GM06990 (cell line): Measurements from ENCODE around the gene WDFY4.

Experiments used
- DNase-seq: peaks from one replicate; pipeline ENCODE4 v3.0.0-alpha.2; 2011; ENCODE audit not compliant: insufficient read length; ENCODE audit errors: extremely low read depth
- H3K27me3 ChIP-seq: replicated peaks from 2 replicates; pipeline ENCODE4 v1.6.0; 2011; ENCODE audit warnings: low read length; ENCODE audit not compliant: control insufficient read depth, insufficient read depth
- H3K36me3 ChIP-seq: 2 replicates; pipeline ENCODE4 v1.5.1; 2011; ENCODE audit warnings: low read length; ENCODE audit not compliant: control insufficient read depth, insufficient read depth
- H3K4me3 ChIP-seq: replicated peaks from 2 replicates; pipeline ENCODE4 v1.5.1; 2011; ENCODE audit warnings: low read depth, mild to moderate bottlenecking, control low read depth, low read length
- CTCF ChIP-seq: IDR thresholded peaks from 2 replicates; pipeline ENCODE4 v1.5.1; 2011; ENCODE audit warnings: low read length, control low read depth, mild to moderate bottlenecking, inconsistent platforms; ENCODE audit not compliant: insufficient read depth, poor library complexity, severe bottlenecking

The WDFY4 gene

GRCh38 chr10:48973065-48973464 lies 288.4 kb downstream of the WDFY4 start:
- no peak for DNase-seq
- no peaks in the 10 kb centered on the region for H3K27me3 ChIP-seq

GRCh38 chr10:48974510-48975156 lies 290.0 kb downstream of the WDFY4 start:
- Histone ChIP-seq H3K27me3 (no peaks in the 10 kb centered on the region), H3K4me3 (no peak overlapping the region), H3K36me3 (peaks cover 26% of the 10 kb centered on the region)
- no peak for TF ChIP-seq CTCF
- no peak for DNase-seq

More at GRCh38 chr10:48973065-48973464, 288.4 kb downstream of the WDFY4 start:
- Histone ChIP-seq H3K4me3 (no peak overlapping the region), H3K36me3 (peaks cover 35% of the 10 kb centered on the region)
- TF ChIP-seq CTCF, result no peak

- H3K27me3 ChIP-seq, result no peaks in the 10 kb centered on the region
- TF ChIP-seq CTCF, result peak; percentile 37
- peaks cover 25% of the 10 kb centered on the region for H3K36me3 ChIP-seq
- no peak for DNase-seq
- no peak overlapping the region for H3K4me3 ChIP-seq
These were observed 291.5 kb downstream of the WDFY4 start for GRCh38 chr10:48976196-48976595.

- TF ChIP-seq CTCF, result no peak
- Histone ChIP-seq H3K27me3 (no peaks in the 10 kb centered on the region), H3K4me3 (no peak overlapping the region), H3K36me3 (peaks cover 32% of the 10 kb centered on the region)
- no peak for DNase-seq
These were observed 293.6 kb downstream of the WDFY4 start for GRCh38 chr10:48978318-48978717.

- Histone ChIP-seq H3K36me3 (peaks cover 23% of the 10 kb centered on the region), H3K4me3 (no peak overlapping the region), H3K27me3 (no peaks in the 10 kb centered on the region)
- peak; percentile 31 for DNase-seq
- TF ChIP-seq CTCF, result peak; percentile 86
These were observed 296.7 kb downstream of the WDFY4 start for GRCh38 chr10:48981310-48981907.
